SJCRH30 (cell line): ENCODE data around the gene CST7. TPM values are rescaled to one million over a fixed set of nuclear protein-coding genes. Genes with fewer than 3 reads are reported as not detected.
"Not testable (repeated sequence)": the region's sequence is repeated elsewhere in the genome, so short reads cannot be mapped to it uniquely, and the experiment has no call there.

Experiments used
- DNase-seq, 2 experiments: peaks; one replicate each; pipeline ENCODE4 v3.0.0-alpha.2; 2015 to 2020
- H3K27ac ChIP-seq: fragments of 250-450 bp; sonication (Bioruptor Pico); 2 replicates; pipeline ENCODE4 v1.5.1; 2020; ENCODE audit warnings: mild to moderate bottlenecking, moderate library complexity
- H3K27me3 ChIP-seq: fragments of 250-450 bp; sonication (Bioruptor Pico); 2 replicates; pipeline ENCODE4 v1.5.1; 2020; ENCODE audit warnings: mild to moderate bottlenecking, moderate library complexity
- H3K36me3 ChIP-seq: fragments of 250-450 bp; sonication (Bioruptor Pico); 2 replicates; pipeline ENCODE4 v1.5.1; 2020; ENCODE audit warnings: mild to moderate bottlenecking, moderate library complexity
- H3K4me1 ChIP-seq: fragments of 250-450 bp; sonication (Bioruptor Pico); 2 replicates; pipeline ENCODE4 v1.5.1; 2020; ENCODE audit warnings: mild to moderate bottlenecking, moderate library complexity
- H3K4me3 ChIP-seq: fragments of 250-450 bp; sonication (Bioruptor Pico); 2 replicates; pipeline ENCODE4 v1.5.1; 2020; ENCODE audit warnings: mild to moderate bottlenecking, moderate library complexity
- H3K9me3 ChIP-seq: fragments of 250-450 bp; sonication (Bioruptor Pico); replicated peaks from 2 replicates; pipeline ENCODE4 v1.5.1; 2020; ENCODE audit warnings: mild to moderate bottlenecking, moderate library complexity
- total RNA-seq: library from RNA; depleted of rRNA; stranded (reverse); fragments of >200 nt; shearing (Covaris generic); gene quantifications from 2 replicates; pipeline ENCODE4 v1.2.3, GENCODE V29; 2014

Gene CST7
- total RNA-seq, 1 experiment from 2014 or later: not detected

- Histone ChIP-seq H3K27ac (no peak overlapping the region), H3K4me3 (no peak overlapping the region), H3K4me1 (no peaks in the 10 kb centered on the region), H3K9me3 (no peaks in the 10 kb centered on the region), H3K27me3 (no peaks in the 10 kb centered on the region), H3K36me3 (no peaks in the 10 kb centered on the region)
- no peak for DNase-seq
Observed at GRCh38 chr20:24935766-24936525, 13.1 kb upstream of the CST7 start.

GRCh38 chr20:24936526-24937407 is 12.3 kb upstream of the CST7 start:
- H3K9me3 ChIP-seq: no peaks in the 10 kb centered on the region
- DNase-seq: no peak
- no peak overlapping the region for H3K27ac ChIP-seq
- H3K27me3 ChIP-seq: no peaks in the 10 kb centered on the region
- H3K36me3 ChIP-seq: no peaks in the 10 kb centered on the region
- no peak overlapping the region for H3K4me3 ChIP-seq
- H3K4me1 ChIP-seq: no peaks in the 10 kb centered on the region

- no peaks in the 10 kb centered on the region for H3K4me1 ChIP-seq
- no peak overlapping the region for H3K4me3 ChIP-seq
- no peaks in the 10 kb centered on the region for H3K27me3 ChIP-seq
- no peaks in the 10 kb centered on the region for H3K9me3 ChIP-seq
- H3K27ac ChIP-seq: no peak overlapping the region
- H3K36me3 ChIP-seq: no peaks in the 10 kb centered on the region
- no peak for DNase-seq
Observed at GRCh38 chr20:24937579-24937978, 11.5 kb upstream of the CST7 start.

- H3K27me3 ChIP-seq: no peaks in the 10 kb centered on the region
- H3K9me3 ChIP-seq: no peaks in the 10 kb centered on the region
- H3K36me3 ChIP-seq: no peaks in the 10 kb centered on the region
- H3K4me1 ChIP-seq: no peaks in the 10 kb centered on the region
- DNase-seq: no peak
- H3K4me3 ChIP-seq: no peak overlapping the region
- H3K27ac ChIP-seq: no peak overlapping the region
Observed at GRCh38 chr20:24938498-24938897, 10.6 kb upstream of the CST7 start.

GRCh38 chr20:24939036-24939435 is 10.0 kb upstream of the CST7 start:
- Histone ChIP-seq H3K4me1 (no peaks in the 10 kb centered on the region), H3K4me3 (no peak overlapping the region), H3K36me3 (no peaks in the 10 kb centered on the region), H3K27me3 (no peaks in the 10 kb centered on the region), H3K9me3 (no peaks in the 10 kb centered on the region), H3K27ac (no peak overlapping the region)
- DNase-seq: no peak

GRCh38 chr20:24942679-24943078 is 6.4 kb upstream of the CST7 start:
- Histone ChIP-seq H3K27ac (no peak overlapping the region), H3K4me3 (no peak overlapping the region), H3K36me3 (no peaks in the 10 kb centered on the region), H3K9me3 (0 out of 2 replicates have a peak, but pooled peaks cover 3% of the 10 kb centered on the region), H3K4me1 (no peaks in the 10 kb centered on the region), H3K27me3 (no peaks in the 10 kb centered on the region)
- DNase-seq: no peak

- H3K27ac ChIP-seq: no peak overlapping the region
- H3K36me3 ChIP-seq: no peaks in the 10 kb centered on the region
- H3K4me1 ChIP-seq: no peaks in the 10 kb centered on the region
- no peak overlapping the region for H3K4me3 ChIP-seq
- no peak for DNase-seq
- H3K9me3 ChIP-seq: 0 out of 2 replicates have a peak, but pooled peaks cover 3% of the 10 kb centered on the region
- no peaks in the 10 kb centered on the region for H3K27me3 ChIP-seq
Observed at GRCh38 chr20:24943196-24943595, 5.9 kb upstream of the CST7 start.

- H3K4me1 ChIP-seq: no peaks in the 10 kb centered on the region
- no peaks in the 10 kb centered on the region for H3K36me3 ChIP-seq
- H3K27ac ChIP-seq: no peak overlapping the region
- no peaks in the 10 kb centered on the region for H3K27me3 ChIP-seq
- no peak overlapping the region for H3K4me3 ChIP-seq
- H3K9me3 ChIP-seq: 0 out of 2 replicates have a peak, but pooled peaks cover 3% of the 10 kb centered on the region
- DNase-seq: no peak
Observed at GRCh38 chr20:24943731-24944130, 5.3 kb upstream of the CST7 start.

GRCh38 chr20:24946376-24946775 is 2.7 kb upstream of the CST7 start:
- H3K4me1 ChIP-seq: not testable (repeated sequence)

GRCh38 chr20:24948396-24948938 is 602 bp upstream of the CST7 start:
- not testable (repeated sequence) for H3K9me3 ChIP-seq, H3K4me1 ChIP-seq, H3K4me3 ChIP-seq, DNase-seq, H3K27ac ChIP-seq, H3K27me3 ChIP-seq, H3K36me3 ChIP-seq

More at GRCh38 chr20:24946376-24946775, 2.7 kb upstream of the CST7 start:
- H3K9me3 ChIP-seq, H3K27ac ChIP-seq, H3K36me3 ChIP-seq, DNase-seq, H3K4me3 ChIP-seq, H3K27me3 ChIP-seq: not testable (repeated sequence)

- Histone ChIP-seq H3K4me1 (no peaks in the 10 kb centered on the region), H3K36me3 (no peaks in the 10 kb centered on the region), H3K9me3 (0 out of 2 replicates have a peak, but pooled peaks cover 3% of the 10 kb centered on the region), H3K27me3 (no peaks in the 10 kb centered on the region), H3K4me3 (no peak overlapping the region), H3K27ac (no peak overlapping the region)
- DNase-seq: no peak
Observed at GRCh38 chr20:24949756-24950127, 673 bp downstream of the CST7 start.

- H3K9me3 ChIP-seq: 0 out of 2 replicates have a peak, but pooled peaks cover 3% of the 10 kb centered on the region
- no peak overlapping the region for H3K4me3 ChIP-seq
- H3K27ac ChIP-seq: no peak overlapping the region
- H3K27me3 ChIP-seq: no peaks in the 10 kb centered on the region
- DNase-seq: no peak
- H3K4me1 ChIP-seq: no peaks in the 10 kb centered on the region
- no peaks in the 10 kb centered on the region for H3K36me3 ChIP-seq
Observed at GRCh38 chr20:24950128-24950835, 1.2 kb downstream of the CST7 start.

GRCh38 chr20:24950836-24951525 is 1.9 kb downstream of the CST7 start:
- H3K36me3 ChIP-seq: no peaks in the 10 kb centered on the region
- no peaks in the 10 kb centered on the region for H3K27me3 ChIP-seq
- H3K9me3 ChIP-seq: 0 out of 2 replicates have a peak, but pooled peaks cover 3% of the 10 kb centered on the region
- peak; percentile 24 to 54 for DNase-seq
- H3K4me3 ChIP-seq: no peak overlapping the region
- H3K4me1 ChIP-seq: no peaks in the 10 kb centered on the region
- H3K27ac ChIP-seq: no peak overlapping the region

- no peaks in the 10 kb centered on the region for H3K27me3 ChIP-seq
- H3K4me3 ChIP-seq: no peak overlapping the region
- H3K36me3 ChIP-seq: peaks cover under 1% of the 10 kb centered on the region; the same call in 1 of the 2 replicates
- H3K27ac ChIP-seq: no peak overlapping the region
- no peaks in the 10 kb centered on the region for H3K4me1 ChIP-seq
- 0 out of 2 replicates have a peak, but pooled peaks cover 3% of the 10 kb centered on the region for H3K9me3 ChIP-seq
- DNase-seq: no peak
Observed at GRCh38 chr20:24951536-24952083, 2.5 kb downstream of the CST7 start.
